GM12864 (cell line): ENCODE data around the gene PSMB7.

ENCODE experiments used
- DNase-seq: peaks from one replicate; pipeline ENCODE4 v3.0.0-alpha.2; 2011; ENCODE audit warnings: low read depth
- H3K4me3 ChIP-seq: 2 replicates; pipeline ENCODE4 v1.5.1; 2011; ENCODE audit warnings: mild to moderate bottlenecking, low read depth, low read length, control low read depth
- CTCF ChIP-seq: IDR thresholded peaks from 2 replicates; pipeline ENCODE4 v1.5.1; 2011; ENCODE audit warnings: low read depth, mild to moderate bottlenecking, moderate library complexity, low read length, control low read depth, inconsistent platforms; ENCODE audit errors: missing control alignments

The PSMB7 gene

GRCh38 chr9:124348831-124349230, 66.4 kb downstream of the PSMB7 start:
- DNase-seq, result no peak
- no peak for TF ChIP-seq CTCF
- H3K4me3 ChIP-seq, result no peak overlapping the region

GRCh38 chr9:124348363-124348762, 66.9 kb downstream of the PSMB7 start:
- no peak for DNase-seq
- H3K4me3 ChIP-seq, result no peak overlapping the region
- no peak for TF ChIP-seq CTCF

GRCh38 chr9:124347968-124348358, 67.3 kb downstream of the PSMB7 start:
- H3K4me3 ChIP-seq, result no peak overlapping the region
- no peak for TF ChIP-seq CTCF
- DNase-seq, result no peak

GRCh38 chr9:124347206-124347967, 67.9 kb downstream of the PSMB7 start:
- no peak for DNase-seq
- no peak for TF ChIP-seq CTCF
- H3K4me3 ChIP-seq, result no peak overlapping the region

GRCh38 chr9:124346347-124347163, 68.7 kb downstream of the PSMB7 start:
- TF ChIP-seq CTCF, result no peak
- H3K4me3 ChIP-seq, result no peak overlapping the region
- no peak for DNase-seq

DNA sequence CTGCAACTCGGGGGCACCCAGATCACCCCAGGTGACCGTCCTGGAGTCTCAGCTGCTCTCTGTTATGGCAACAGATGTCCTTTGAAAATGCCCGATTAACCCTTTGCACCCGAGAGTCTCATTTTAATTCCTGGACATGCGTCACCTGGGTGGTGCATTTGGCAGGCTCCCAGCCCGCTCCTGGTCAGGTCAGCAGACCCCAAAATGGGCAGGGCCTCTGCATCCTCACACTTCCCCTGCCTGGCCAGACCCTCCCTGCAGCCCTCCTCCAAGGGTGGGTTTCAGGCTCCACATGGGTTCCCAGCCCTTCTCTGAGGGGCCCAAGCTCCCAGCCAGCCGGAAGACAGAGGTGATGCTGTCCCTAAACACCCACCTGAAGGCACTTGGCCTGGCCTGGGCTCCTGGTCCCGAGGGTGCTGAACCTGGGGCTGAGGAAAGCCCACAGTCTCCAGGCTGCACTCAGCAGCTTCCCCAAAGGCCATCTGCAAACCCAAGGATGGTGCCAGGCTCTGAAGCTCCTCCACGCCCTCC, 69.4 kb downstream of the PSMB7 start:
- DNase-seq, result no peak
- TF ChIP-seq CTCF, result no peak

GRCh38 chr9:124345063-124345462, 70.2 kb downstream of the PSMB7 start:
- no peak for DNase-seq
- H3K4me3 ChIP-seq, result no peak overlapping the region
- TF ChIP-seq CTCF, result no peak

More for the DNA sequence above, 69.4 kb downstream of the PSMB7 start:
- no peak overlapping the region for H3K4me3 ChIP-seq
